H1 (cell line): ENCODE data around the gene SIM2. TPM values are rescaled to one million over a fixed set of nuclear protein-coding genes. Genes with fewer than 3 reads are reported as not detected.

Source experiments
- CTCF ChIA-PET: fragments of 300-600 bp; sonication (Branson Sonifier 250); formaldehyde crosslinking; loops from one replicate; lab custom pipeline; 2021; ENCODE audit not compliant: partially characterized antibody; lab: Charles Lee
- POLR2A ChIA-PET: fragments of 300-600 bp; sonication (Branson Sonifier 250); formaldehyde crosslinking; loops from one replicate; lab custom pipeline; 2021; ENCODE audit warnings: inconsistent platforms; ENCODE audit not compliant: partially characterized antibody; lab: Charles Lee
- DNase-seq, 2 experiments: peaks; one replicate each; pipeline versions ENCODE4 v3.0.0 to v3.0.0-alpha.2; 2010 to 2022; ENCODE audit warnings: low spot score in 2 of 2, low read depth in 1 of 2, mixed read lengths in 1 of 2
- FAIRE-seq: peaks from 2 replicates; lab custom pipeline; 2011; peaks lifted over from hg19 to GRCh38; lab: Jason Lieb, UNC
- H2AFZ ChIP-seq: 2 replicates; pipeline ENCODE4 v1.8.1; 2012; ENCODE audit warnings: low read length, inconsistent platforms
- H2AK5ac ChIP-seq: 2 replicates; pipeline ENCODE4 v1.6.1; 2013; ENCODE audit warnings: low read depth, low read length
- H2BK120ac ChIP-seq: replicated peaks from 2 replicates; pipeline ENCODE3; 2013; ENCODE audit warnings: low read depth, low read length, inconsistent platforms
- H2BK12ac ChIP-seq: 2 replicates; pipeline ENCODE4 v1.6.1; 2013; ENCODE audit warnings: low read depth, low read length
- H2BK15ac ChIP-seq: 2 replicates; pipeline ENCODE4 v1.6.1; 2013; ENCODE audit warnings: low read length
- H2BK20ac ChIP-seq: 2 replicates; pipeline ENCODE4 v1.6.1; 2013; ENCODE audit warnings: low read length
- H2BK5ac ChIP-seq: 2 replicates; pipeline ENCODE4 v1.6.1; 2013; ENCODE audit warnings: low read depth, low read length
- H3K14ac ChIP-seq: 2 replicates; pipeline ENCODE4 v1.6.1; 2013; ENCODE audit warnings: inconsistent platforms; ENCODE audit not compliant: insufficient read length
- H3K18ac ChIP-seq: 2 replicates; pipeline ENCODE4 v1.6.1; 2013; ENCODE audit warnings: low read length; ENCODE audit errors: extremely low read depth
- H3K23ac ChIP-seq: 2 replicates; pipeline ENCODE4 v1.6.1; 2013; ENCODE audit warnings: inconsistent platforms; ENCODE audit not compliant: insufficient read length
- H3K23me2 ChIP-seq: 2 replicates; pipeline ENCODE4 v1.6.1; 2013; ENCODE audit warnings: low read depth, low read length
- H3K27ac ChIP-seq: 2 replicates; pipeline ENCODE4 v1.6.1; 2011; ENCODE audit warnings: low read depth, low read length, inconsistent platforms
- H3K27me3 ChIP-seq, 4 experiments: replicated peaks in 1 of 4; 1 replicate in 1 of 4; 2 replicates in 3 of 4; pipeline versions ENCODE4 v1.6.1 to v1.8.1; 2011 to 2013; ENCODE audit warnings: low read length in 3 of 4, mild to moderate bottlenecking in 3 of 4, inconsistent platforms in 2 of 4, mixed read lengths in 2 of 4, moderate library complexity in 1 of 4; ENCODE audit not compliant: control insufficient read depth in 3 of 4, insufficient read depth in 3 of 4; ENCODE audit errors: extremely low read depth in 1 of 4
- H3K36me3 ChIP-seq, 4 experiments: 2 replicates each; pipeline versions ENCODE4 v1.6.1 to v1.8.1; 2011 to 2013; ENCODE audit warnings: mild to moderate bottlenecking in 4 of 4, low read length in 3 of 4, moderate library complexity in 2 of 4, control low read depth in 1 of 4, inconsistent platforms in 1 of 4; ENCODE audit not compliant: insufficient read depth in 4 of 4, control insufficient read depth in 2 of 4
- H3K4ac ChIP-seq: replicated peaks from 2 replicates; pipeline ENCODE3; 2013; ENCODE audit warnings: low read length, low read depth, mixed read lengths, inconsistent platforms; ENCODE audit not compliant: insufficient read length
- H3K4me1 ChIP-seq, 4 experiments: replicated peaks in 1 of 4; 1 replicate in 1 of 4; 2 replicates in 3 of 4; pipeline versions ENCODE4 v1.6.1 to v1.8.1; 2011 to 2013; ENCODE audit warnings: low read length in 3 of 4, inconsistent platforms in 2 of 4, mixed read lengths in 1 of 4; ENCODE audit not compliant: insufficient read depth in 4 of 4, control insufficient read depth in 3 of 4
- H3K4me2 ChIP-seq, 2 experiments: 2 replicates each; pipeline versions ENCODE4 v1.6.1 to v1.8.1; 2011 to 2013; ENCODE audit warnings: low read depth in 2 of 2, low read length in 2 of 2, control low read depth in 1 of 2, inconsistent platforms in 1 of 2, mild to moderate bottlenecking in 1 of 2; ENCODE audit not compliant: insufficient read depth in 1 of 2
- H3K4me3 ChIP-seq, 4 experiments: fragments of 200-600, 300-600 bp in 1 of 4; sonication (generic), shearing (Covaris generic), sonication (Bioruptor Twin) in 1 of 4; 2 replicates each; pipeline versions ENCODE4 v1.5.1 to v1.8.1; 2011 to 2016; ENCODE audit warnings: low read length in 4 of 4, low read depth in 3 of 4, control low read depth in 2 of 4, inconsistent platforms in 2 of 4, mild to moderate bottlenecking in 2 of 4, mixed read lengths in 1 of 4, moderate library complexity in 1 of 4; ENCODE audit not compliant: insufficient read depth in 2 of 4; ENCODE audit errors: extremely low read depth in 1 of 4
- H3K56ac ChIP-seq: replicated peaks from 2 replicates; pipeline ENCODE3; 2013; ENCODE audit warnings: low read depth, mild to moderate bottlenecking, mixed read lengths, low read length, inconsistent platforms; ENCODE audit not compliant: insufficient read length
- H3K79me1 ChIP-seq: 2 replicates; pipeline ENCODE4 v1.6.1; 2013; ENCODE audit warnings: low read depth, low read length, control low read depth
- H3K79me2 ChIP-seq, 2 experiments: 2 replicates each; pipeline versions ENCODE4 v1.6.1 to v1.8.1; 2012 to 2013; ENCODE audit warnings: low read length in 2 of 2, mild to moderate bottlenecking in 2 of 2, inconsistent platforms in 1 of 2; ENCODE audit not compliant: insufficient read depth in 2 of 2, control insufficient read depth in 1 of 2
- H3K9ac ChIP-seq, 4 experiments: replicated peaks in 1 of 4; 1 replicate in 1 of 4; 2 replicates in 3 of 4; pipeline versions ENCODE4 v1.6.1 to v1.8.1; 2011 to 2013; ENCODE audit warnings: low read depth in 3 of 4, low read length in 3 of 4, control low read depth in 2 of 4, mild to moderate bottlenecking in 2 of 4, moderate library complexity in 2 of 4, inconsistent platforms in 1 of 4; ENCODE audit errors: extremely low read depth in 1 of 4
- H3K9me3 ChIP-seq, 2 experiments: 2 replicates each; pipeline versions ENCODE4 v1.6.1 to v1.8.1; 2012 to 2013; ENCODE audit warnings: mild to moderate bottlenecking in 2 of 2, moderate library complexity in 2 of 2, control low read depth in 1 of 2, inconsistent platforms in 1 of 2, low read depth in 1 of 2, low read length in 1 of 2, mixed read lengths in 1 of 2; ENCODE audit not compliant: insufficient read depth in 2 of 2
- H4K20me1 ChIP-seq, 2 experiments: replicated peaks in 1 of 2; 2 replicates each; pipeline versions ENCODE3 to v1.8.1; 2011 to 2013; ENCODE audit warnings: inconsistent platforms in 2 of 2, low read length in 2 of 2, mild to moderate bottlenecking in 1 of 2; ENCODE audit not compliant: insufficient read depth in 2 of 2, control insufficient read depth in 1 of 2
- H4K5ac ChIP-seq: 2 replicates; pipeline ENCODE4 v1.6.1; 2013; ENCODE audit warnings: low read length, low read depth, mixed read lengths, inconsistent platforms; ENCODE audit not compliant: insufficient read length
- H4K8ac ChIP-seq: 2 replicates; pipeline ENCODE4 v1.8.0; 2013; ENCODE audit warnings: mild to moderate bottlenecking, moderate library complexity, low read length, inconsistent platforms; ENCODE audit not compliant: insufficient read depth; ENCODE audit errors: extremely low read depth
- H4K91ac ChIP-seq: replicated peaks from 2 replicates; pipeline ENCODE3; 2013; ENCODE audit warnings: low read length, mixed read lengths, inconsistent platforms; ENCODE audit not compliant: insufficient read length
- GABPA ChIP-seq: IDR thresholded peaks from 2 replicates; pipeline ENCODE4 v1.6.1; 2011; ENCODE audit warnings: mild to moderate bottlenecking, low read length, moderate library complexity, borderline replicate concordance; ENCODE audit not compliant: insufficient read depth
- NRF1 ChIP-seq: IDR thresholded peaks from 2 replicates; pipeline ENCODE4 v1.6.1; 2011; ENCODE audit warnings: mild to moderate bottlenecking, low read depth, low read length, improper control_type of control experiment
- SAP30 ChIP-seq: fragments of 300-600 bp; sonication (generic); IDR thresholded peaks from 2 replicates; pipeline ENCODE4 v1.7.1; 2012; ENCODE audit warnings: low read length, moderate library complexity, mild to moderate bottlenecking, inconsistent platforms; ENCODE audit not compliant: insufficient read depth, insufficient replicate concordance
- WGBS, 2 experiments: shearing (Covaris generic) in 1 of 2; methylation state at CpG; one replicate each; pipeline versions ENCODE4 v1.1.6 to v1.1.7; 2013 to 2015; ENCODE audit warnings: low lambda C conversion rate in 2 of 2, mixed read lengths in 2 of 2, inconsistent platforms in 1 of 2, low coverage in 1 of 2, missing lambda C conversion rate in 1 of 2; ENCODE audit not compliant: insufficient replicate concordance in 2 of 2, insufficient coverage in 1 of 2, insufficient read length in 1 of 2; ENCODE audit errors: extremely low coverage in 1 of 2, missing lambda C conversion rate in 1 of 2; 5-methylcytosine and 5-hydroxymethylcytosine counted together
- polyA plus RNA-seq, 7 experiments: library from polyadenylated mRNA; depleted of rRNA in 3 of 7; stranded (reverse) in 5 of 7; unstranded in 2 of 7; fragments of >200 nt in 5 of 7; fragments of 200-250 nt in 2 of 7; gene quantifications; 1 replicate in 5 of 7; 2 replicates in 1 of 7; 4 replicates in 1 of 7; pipeline versions ENCODE4 v1.2.1 to v1.2.3, GENCODE V29; 2011 to 2013; ENCODE audit warnings: missing spikeins in 2 of 7, mixed read lengths in 2 of 7
- total RNA-seq: library from RNA; stranded (reverse); fragmentation: NEBNext Ultra II Directional; extraction: Animal tissue kit (Norgen Biotek cat#: 25700); gene quantifications from 2 replicates; pipeline ENCODE4 v1.2.1, GENCODE V29; 2021

The SIM2 gene
- total and polyA plus RNA-seq, 2 of the 8 experiments (the other 6 are each of a cell fraction or from before 2014, with no cell fraction given): 0.05 to 0.26 TPM

GRCh38 chr21:36785615-36786014 is 86.7 kb downstream of the SIM2 start:
- 97% methylated on average over 2 of the region's 2 CpGs; no CpG with 5 or more reads in 1 of the 2 experiments for WGBS, 2 experiments
- no peak overlapping the region for H3K14ac ChIP-seq
- CTCF ChIA-PET: interaction anchor here (0.6 to 1.0 kb wide), 3 partner anchors 30 to 179 kb away, joined by 3 read pairs; no protein-coding TSS in a partner anchor

More at GRCh38 chr21:36785615-36786014, 86.7 kb downstream of the SIM2 start:
- no peaks in the 10 kb centered on the region for H3K36me3 ChIP-seq
- H3K4ac ChIP-seq: no peak overlapping the region
- no peak overlapping the region for H2BK15ac ChIP-seq
- H4K91ac ChIP-seq: no peak overlapping the region
- H3K27me3 ChIP-seq: no peaks in the 10 kb centered on the region
- no peak overlapping the region for H4K5ac ChIP-seq
- no peak overlapping the region; the same call in 1 of the 2 replicates for H2BK5ac ChIP-seq
- H3K4me2 ChIP-seq: no peak overlapping the region
- no peak overlapping the region for H4K8ac ChIP-seq
- no peak overlapping the region for H3K18ac ChIP-seq
- H2BK120ac ChIP-seq: no peak overlapping the region
- no peak for TF ChIP-seq SAP30
- TF ChIP-seq GABPA: no peak
- TF ChIP-seq NRF1: no peak
- no peaks in the 10 kb centered on the region for H4K20me1 ChIP-seq
- no peak overlapping the region for H2AFZ ChIP-seq
- H3K27ac ChIP-seq: no peak overlapping the region
- H3K79me1 ChIP-seq: no peaks in the 10 kb centered on the region
- FAIRE-seq (no peak), DNase-seq (no peak)
- H2BK20ac ChIP-seq: no peak overlapping the region
- no peak overlapping the region for H3K56ac ChIP-seq
- no peak overlapping the region for H2BK12ac ChIP-seq
- no peak overlapping the region for H2AK5ac ChIP-seq
- H3K79me2 ChIP-seq: no peaks in the 10 kb centered on the region
- no peak overlapping the region for H3K23ac ChIP-seq
- no peaks in the 10 kb centered on the region for H3K23me2 ChIP-seq
- peaks cover 5% of the 10 kb centered on the region in 2 experiments for H3K9me3 ChIP-seq
- POLR2A ChIA-PET: no interaction called here
- no peak overlapping the region for H3K4me3 ChIP-seq
- H3K4me1 ChIP-seq: peaks cover 0 to 3% (median 1%) of the 10 kb centered on the region in 4 experiments; a peak in 6 of 7 replicates
- H3K9ac ChIP-seq: no peak overlapping the region
